Stimulated activated CD4-positive, alpha-beta T cell treated with anti-CD3 and anti-CD28 coated beads, TNF-alpha, amount 100 ng/mL, for 4 hours (primary cell): ENCODE results near the gene SAMM50.

Experiments used
- DNase-seq, 3 experiments: peaks; one replicate each; pipeline ENCODE4 v3.0.0-alpha.2; 2020; ENCODE audit warnings: low read depth in 3 of 3

SAMM50 gene

DNA sequence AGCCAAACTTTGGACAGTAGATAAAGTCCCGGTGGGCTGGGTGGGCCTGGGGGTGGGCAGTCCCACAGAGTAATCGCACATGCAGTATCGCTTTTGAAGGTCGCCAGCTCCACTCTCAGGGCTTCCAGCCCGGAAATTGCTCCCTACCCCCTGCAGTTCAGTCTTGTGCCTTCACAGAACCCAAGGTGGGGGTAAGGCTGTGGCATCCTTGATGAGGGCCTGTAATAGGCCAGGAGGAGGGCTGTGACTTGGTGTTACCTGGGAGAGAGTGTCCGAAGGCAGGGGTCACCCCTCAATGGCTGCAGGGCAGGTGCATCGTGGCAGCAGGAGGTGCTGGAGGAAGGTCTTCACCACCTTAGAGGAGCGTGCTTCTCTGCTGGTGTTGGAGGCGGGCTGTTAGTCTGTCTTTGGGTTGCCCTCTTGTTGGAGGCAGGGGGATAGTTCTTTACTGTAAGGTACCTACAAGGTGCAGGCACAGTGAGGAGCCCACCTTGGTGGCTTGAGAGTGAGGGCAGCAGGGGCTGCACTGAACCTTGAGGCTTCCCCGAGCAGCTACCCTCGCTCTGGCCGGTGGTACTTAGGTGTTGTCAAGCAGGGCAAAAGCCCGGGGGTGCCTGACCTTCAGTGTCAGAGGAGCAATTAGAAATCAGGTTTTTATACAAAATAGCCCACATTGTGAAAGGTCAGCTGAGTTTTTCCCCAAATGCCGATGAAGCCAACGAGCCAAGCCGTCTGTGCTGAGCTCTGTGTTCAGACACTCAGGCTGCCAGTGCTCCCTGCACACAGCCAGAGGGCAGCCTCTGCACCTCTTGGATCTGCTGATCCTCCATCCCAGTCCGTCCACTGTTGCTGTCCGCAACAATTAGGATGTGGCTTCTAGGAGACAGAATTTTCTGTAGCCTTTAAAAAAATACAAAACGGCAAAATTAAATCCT, 21.9 kb downstream of the SAMM50 start:
- no peak for DNase-seq

DNA sequence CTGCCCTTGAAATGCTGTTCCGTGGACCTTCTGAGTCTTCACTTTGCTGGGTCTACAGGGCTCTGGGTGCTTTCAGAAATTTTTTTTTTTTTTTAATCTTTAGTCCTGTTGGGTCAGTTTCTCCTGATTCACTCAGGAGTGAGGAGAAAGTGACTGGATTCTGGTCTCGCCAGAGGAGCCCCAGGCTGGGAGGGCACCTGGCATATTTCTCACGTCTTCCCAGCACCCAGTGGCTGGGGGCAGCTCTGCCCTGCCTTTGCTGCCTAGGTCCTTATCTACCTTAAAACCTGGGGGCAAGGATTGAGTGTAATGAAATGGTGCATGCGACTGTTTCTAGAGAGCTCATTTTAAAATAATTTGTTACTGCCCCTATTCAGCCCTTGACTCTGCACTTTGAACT, 23.3 kb downstream of the SAMM50 start:
- DNase-seq = no peak

DNA sequence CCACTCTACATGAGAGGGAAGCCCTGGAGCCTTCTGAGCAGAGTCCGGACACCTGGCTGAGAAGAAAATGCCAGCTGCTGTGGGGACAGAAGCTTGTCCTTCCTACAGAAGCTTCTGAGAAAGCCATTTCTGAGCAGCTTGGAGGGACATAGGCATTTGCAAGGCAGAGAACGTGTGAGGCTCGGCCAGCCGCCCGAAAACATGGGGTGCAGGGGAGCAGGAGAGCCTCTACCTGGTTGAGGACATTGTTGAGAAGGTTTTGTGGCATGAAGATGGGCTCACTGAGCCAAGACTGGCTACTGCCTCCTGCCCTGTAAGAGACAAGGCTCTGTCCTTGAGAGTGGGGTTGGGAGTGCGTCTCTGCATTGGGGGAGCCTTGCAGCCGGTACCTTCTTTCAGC, 25.3 kb downstream of the SAMM50 start:
- no peak for DNase-seq

DNA sequence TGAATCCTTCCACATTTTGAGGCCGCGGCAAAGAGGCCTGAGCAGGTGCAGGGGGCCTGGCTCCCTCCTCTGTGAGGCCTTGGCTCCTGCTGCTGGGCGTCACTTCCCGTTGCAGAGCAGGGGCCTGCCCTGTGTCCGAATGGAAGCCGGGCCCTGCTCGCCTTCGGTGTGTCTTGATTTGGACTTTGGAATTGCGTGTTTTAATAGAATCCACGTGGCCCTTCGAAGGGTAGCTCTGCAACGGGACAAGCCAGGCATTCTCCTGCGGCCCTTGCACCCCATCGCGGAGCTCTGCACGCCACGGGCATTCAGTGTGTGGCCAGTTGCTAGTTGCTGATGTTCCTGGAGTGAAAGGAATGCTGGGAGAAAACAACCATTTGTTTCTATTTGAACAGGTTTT, 25.8 kb downstream of the SAMM50 start:
- DNase-seq = no peak

DNA sequence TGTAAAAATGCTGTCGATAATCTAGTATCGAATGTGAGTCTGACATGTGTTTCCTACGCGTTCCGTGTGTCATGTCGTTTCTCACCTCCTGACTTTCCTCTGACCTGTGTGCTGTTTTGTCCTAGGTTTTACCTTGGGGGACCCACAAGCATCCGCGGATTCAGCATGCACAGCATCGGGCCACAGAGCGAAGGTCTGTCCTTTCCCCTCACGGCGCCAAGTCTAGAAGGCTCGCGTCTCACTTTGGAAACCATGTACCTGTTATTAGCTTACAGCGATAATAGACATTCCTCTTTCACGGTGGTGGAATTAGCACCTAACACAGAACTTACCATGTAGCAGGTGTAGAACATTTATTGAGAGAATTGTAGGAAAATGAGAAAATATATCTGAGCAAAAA, 28.6 kb downstream of the SAMM50 start:
- no peak for DNase-seq

DNA sequence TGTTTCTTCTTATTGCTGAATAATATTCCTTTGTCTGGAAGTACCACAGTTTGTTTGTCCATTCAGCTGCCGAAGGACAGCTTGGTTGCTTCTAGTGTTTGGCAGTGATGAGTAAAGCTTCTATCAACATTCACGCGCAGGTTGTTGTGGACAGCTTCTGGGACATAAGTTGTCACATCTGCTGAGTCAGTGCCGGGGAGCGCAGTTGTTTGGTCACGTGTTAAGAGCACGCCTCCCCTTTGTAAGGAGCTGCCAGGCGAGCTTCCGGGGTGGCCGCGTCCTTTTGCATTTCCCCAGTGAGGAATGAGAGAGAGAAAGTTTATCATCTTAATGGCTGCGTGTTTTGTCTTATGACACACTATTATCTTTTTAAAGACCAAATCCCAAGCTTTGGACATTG, 30.3 kb downstream of the SAMM50 start:
- DNase-seq = no peak

DNA sequence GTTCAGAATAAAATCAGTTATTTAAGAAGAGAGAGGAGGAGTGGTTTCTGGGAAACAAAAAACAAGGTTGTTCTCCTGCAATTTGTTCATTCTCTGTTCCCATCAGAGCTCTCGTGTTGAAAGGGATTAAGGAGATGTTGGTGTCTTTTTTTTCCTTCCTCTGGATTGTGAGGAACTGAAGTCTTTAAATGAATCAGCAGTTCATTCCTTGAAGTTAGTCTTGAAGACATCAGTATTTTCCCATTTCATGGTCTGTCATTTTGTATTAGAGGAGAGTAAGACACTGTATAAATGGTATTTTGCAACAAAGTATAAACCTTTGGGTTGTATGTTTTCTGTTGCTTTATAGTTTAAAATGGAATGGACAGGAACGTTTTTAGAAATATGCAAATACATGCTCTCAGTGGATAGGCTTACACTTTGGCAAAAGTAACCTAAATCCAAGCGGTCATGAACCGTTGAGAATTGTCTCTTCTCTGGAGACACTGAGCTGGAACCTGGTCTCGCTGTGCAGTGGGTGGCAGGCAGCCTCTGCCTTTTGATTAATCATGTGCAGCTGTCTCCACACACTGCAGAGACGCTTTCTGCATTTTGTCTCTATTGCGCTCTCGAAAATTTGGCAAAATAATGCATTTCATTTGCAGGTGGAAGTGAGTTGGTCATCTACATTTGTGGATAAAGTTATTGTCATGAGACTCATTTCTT, 33.0 kb downstream of the SAMM50 start:
- DNase-seq = no peak

DNA sequence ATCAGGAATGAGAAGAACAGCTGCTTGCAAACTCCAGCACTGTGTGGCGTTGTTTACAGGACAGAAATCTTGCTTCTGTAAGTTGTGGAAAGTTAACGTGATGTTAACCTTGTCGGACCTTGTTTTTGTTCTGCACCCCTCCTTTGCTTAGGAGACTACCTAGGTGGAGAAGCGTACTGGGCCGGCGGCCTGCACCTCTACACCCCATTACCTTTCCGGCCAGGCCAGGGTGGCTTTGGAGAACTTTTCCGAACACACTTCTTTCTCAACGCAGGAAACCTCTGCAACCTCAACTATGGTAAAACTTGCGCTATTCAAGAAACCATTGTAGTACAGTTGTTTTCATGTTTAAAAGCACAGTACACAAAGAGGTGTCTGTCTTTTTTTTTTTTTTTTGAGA, 33.7 kb downstream of the SAMM50 start:
- DNase-seq = no peak

DNA sequence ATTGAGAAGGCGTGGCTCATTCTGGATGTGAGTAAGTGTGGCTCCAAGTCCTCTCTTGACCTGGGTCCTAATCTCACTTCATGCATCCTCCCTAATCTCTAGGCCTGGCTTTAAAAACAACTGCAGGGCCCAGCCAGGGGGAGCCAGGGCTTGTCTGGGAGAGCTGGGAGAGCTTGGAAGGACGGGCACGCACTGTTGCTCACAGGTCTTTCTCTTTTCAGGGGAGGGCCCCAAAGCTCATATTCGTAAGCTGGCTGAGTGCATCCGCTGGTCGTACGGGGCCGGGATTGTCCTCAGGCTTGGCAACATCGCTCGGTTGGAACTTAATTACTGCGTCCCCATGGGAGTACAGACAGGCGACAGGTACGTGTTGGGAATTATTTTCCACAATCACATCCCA, 34.8 kb downstream of the SAMM50 start:
- no peak for DNase-seq

DNA sequence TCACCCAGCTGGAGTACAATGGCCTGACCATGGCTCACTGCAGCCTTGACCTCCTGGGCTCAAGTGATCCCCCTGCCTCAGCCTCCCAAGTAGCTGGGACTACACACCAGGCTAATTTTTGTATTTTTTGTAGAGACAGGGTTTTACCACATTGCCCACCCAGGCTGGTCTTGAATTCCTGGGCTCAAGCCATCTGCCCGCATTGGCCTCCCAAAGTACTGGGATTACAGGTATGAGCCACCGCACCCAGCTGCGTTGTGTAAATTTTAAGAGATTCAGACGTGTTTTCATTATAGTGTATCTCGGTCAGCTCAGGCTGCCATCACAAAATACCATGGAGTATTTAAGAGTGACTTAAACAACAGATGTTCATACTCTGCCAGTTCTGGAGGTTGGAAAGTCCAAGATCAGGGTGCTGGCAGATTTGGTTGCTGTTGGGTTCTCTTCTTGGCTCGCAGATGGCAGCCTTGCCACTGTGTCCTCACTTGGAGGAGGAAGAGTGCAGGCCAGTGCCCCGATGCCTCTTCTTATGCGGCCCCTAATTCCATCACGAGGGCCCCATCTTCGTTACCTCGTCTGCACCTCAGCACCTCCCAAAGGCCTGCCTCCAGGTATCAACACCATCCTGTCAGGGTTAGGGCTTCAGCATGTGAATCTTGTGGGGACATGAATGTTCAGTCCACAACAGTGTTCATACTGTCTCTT, 36.2 kb downstream of the SAMM50 start:
- DNase-seq = no peak

DNA sequence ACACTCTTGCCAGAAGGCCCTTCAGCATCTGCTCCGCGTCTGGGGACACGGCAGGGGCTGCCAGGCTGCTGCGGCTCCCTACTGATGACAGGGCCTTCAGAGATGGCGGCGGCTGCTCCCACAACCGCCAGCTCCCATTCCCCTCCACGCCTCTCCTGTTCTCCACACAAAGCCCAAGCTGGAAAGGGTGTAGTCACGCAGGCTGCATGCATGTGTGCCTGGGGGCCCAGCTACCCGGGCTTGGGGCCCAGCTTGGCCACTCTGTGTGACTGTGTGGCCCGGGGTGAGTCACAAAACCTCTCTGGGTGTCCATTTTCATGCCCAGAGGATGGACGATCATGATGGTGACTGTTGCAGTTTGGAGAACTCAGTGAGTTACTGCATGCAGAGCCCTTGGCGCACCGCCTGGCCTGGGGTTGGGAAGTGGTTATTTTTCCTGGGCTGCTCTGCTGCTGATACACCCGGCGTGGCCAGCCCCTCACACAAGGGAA, 37.1 kb downstream of the SAMM50 start:
- no peak for DNase-seq

DNA sequence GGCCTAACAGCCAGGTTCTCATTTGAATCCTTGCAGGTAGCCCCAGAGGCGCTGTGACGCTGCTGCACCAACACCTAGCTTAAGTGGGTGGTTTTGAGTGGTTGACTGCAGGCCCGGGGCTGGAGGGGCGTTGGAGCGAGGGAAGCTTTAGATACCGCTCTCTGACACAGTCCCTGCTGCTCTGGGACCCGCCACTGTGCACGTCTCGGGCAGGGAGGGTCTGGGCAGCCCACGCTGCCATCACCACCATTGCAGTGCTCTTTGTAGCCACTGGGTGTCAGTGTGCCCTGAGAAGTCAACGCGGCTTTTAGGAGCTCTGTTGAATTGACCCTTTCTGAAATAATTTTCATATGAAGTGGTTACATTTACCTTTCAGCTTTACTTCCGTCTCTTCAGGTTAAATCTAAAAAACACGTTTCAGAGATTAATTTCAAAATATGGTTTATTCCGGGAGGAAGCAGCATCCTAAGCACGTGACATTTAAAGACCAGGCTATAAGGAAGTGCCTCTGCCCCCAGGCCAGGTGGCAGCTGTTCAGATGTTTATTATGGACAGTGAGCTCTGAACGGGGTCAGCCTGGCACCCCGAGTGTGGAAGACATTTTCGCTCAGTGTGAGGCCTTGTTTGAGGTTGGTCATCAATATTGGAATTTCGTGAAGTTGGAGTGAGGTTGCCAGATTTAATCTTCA, 38.0 kb downstream of the SAMM50 start:
- DNase-seq = peak; percentile 23 to 29 (median 24)

DNA sequence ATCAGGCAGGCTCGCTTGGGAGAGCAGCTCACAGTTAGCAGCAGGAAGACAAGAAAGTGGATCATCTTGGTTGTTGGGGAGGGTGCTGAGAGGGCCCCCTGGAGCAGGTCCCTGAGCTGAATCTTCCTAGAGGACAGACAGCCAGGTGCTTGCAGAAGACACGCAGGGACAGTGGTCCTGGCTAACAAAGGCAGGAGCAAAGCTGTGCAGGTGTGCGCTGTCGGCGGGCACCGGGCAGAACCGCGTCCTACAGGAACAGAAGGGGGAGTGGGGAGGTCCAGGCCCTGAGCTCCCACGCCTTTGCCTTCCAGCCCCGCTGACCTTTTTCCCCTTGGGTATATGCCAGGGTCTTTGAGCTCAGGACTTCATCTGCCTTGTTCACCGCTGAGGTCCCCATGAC, 38.8 kb downstream of the SAMM50 start:
- no peak for DNase-seq

DNA sequence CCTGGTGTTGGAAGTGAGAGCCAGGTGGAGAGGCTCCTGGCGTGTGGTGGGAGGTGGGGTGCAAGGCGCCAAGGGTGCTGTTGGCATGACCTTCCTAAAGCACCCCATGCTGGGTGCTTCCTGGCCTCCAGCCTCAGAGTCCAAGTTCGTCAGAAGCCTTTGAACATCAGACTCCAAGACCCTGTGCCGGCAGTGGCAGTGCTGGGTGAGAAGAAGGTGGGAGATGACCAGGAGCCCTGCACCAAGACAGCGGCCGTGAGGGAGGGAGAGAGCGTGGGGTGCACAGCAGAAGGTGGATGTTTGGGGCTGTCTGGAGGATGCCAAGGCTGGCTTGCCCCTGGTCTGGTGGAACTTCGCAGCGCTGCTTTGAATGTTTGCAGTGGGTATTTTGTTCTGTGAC, 39.2 kb downstream of the SAMM50 start:
- DNase-seq = no peak

DNA sequence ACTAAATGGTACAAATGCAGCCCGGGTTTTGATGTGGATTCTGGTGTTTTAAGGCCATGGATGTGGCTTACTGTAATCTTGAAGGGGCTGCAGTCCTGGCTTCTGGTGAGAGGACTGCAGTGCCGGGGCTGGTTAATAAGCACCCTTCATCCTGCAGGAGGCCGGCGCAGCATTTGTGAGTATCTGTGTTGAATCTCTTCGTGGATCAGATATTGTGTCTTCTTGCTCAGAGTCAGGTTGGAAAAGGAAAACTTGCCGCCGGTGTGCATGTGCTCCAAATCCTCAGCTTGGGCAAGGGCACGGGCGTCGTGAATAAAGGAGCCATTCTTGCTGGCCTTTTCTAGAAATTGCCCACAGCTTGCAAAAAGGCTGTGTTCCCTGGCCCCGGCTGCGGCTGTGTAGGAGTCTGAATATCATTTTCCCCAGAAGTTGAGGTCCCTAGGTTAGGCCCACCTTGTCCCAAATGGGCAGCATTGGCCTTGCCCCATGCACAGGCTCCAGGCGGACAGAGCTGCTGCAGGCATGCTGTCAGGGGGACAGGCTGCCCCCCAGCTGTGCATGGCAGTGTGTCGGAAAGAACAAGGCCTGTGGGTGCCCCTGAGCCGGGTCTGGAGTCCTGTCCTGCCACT, 39.9 kb downstream of the SAMM50 start:
- DNase-seq = no peak

DNA sequence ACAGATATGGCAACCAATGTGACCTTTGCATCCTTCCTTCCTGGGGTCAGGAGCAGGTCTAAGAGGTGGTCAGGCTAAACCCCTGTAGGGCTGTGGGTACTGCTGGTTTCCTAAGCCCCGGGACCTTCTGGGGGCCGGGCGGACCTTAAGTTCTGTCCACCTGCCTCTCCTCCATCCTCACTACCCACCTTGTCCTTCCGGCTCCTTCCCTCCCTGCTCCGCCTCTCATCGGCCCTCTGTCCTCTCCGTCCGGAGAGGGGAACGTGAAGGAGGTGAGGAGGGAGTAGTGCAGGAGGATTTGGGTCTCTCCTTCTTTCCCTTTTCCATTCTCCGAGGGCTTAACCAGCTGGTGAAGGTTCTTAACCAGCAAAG, 40.5 kb downstream of the SAMM50 start:
- no peak for DNase-seq

DNA sequence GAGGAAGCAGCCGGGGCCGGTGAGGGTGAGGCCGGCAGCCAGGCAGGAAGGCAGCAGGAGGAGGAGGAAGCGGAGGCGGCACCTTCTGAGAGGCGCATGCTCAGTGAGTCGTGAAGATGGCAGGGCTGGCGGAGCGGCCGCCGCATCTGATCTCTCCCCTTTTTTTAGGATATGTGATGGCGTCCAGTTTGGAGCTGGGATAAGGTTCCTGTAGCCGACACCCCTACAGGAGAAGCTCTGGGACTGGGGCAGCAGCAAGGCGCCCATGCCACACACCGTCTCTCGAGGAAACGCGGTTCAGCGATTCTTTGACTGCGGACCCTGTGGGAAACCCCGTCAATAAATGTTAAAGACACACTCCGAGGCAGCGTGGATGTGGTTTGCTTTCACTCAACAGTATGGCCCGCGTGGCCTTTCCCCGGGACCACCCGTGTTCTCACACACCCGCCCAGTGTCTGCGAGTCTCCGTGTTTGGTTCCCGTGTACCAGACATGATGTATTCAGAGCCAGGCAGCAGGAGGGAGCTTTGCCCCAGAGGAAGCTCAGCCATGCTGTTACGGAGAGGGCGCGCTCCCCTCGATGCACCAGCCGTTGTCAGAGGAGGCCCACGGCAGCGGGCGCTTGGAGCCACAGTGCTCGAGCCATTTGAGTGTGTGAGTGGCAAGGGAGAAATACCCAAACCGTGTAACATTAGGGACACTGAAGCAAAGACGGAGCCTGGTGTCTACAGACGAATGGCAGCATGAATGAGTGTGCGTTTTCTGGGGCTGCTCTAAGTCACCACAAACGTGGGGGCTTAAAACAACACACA, 41.1 kb downstream of the SAMM50 start:
- DNase-seq = peak; percentile 44 to 58 (median 57)

DNA sequence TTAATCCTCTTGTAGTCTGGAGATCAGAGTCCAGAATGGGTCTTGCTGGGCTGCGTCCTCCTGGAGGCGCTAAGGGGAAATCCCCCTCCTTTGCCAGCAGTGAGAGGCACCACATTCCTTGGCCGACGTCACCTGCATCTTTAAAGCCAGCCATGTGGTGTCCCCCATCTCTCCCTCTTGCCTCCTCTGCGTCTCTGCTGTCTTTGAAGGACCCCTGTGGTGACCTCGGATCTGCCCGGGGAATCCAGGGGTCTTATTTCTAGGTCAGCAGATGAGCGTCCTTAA, 41.7 kb downstream of the SAMM50 start:
- DNase-seq = no peak

DNA sequence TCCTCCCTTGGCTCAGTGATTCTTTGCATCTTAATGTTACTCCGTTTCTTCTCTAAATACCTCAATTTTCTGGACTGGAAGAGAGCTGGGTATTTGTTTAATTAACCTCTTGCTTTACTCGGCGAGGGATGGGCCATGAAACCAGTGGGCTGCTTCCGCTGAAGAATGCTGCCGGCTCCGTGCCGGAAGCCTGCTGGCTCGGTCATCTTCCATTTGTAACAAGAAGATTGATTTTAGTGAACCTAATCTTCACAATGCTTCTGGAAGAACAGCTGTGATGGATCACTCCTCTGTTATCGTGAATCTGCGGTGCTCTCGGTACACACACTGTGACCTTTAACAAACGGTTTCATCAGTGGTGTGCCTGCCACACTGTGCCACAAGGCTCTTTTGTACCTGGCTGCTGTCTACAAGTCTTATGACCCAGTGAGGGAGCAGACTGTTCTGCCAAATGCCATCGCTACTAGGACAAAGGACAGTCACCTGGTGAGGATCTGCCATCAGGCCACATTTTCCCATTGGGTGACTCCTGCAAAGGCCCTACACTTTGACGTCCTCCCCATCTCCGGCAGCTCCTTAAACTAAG, 43.5 kb downstream of the SAMM50 start:
- no peak for DNase-seq

DNA sequence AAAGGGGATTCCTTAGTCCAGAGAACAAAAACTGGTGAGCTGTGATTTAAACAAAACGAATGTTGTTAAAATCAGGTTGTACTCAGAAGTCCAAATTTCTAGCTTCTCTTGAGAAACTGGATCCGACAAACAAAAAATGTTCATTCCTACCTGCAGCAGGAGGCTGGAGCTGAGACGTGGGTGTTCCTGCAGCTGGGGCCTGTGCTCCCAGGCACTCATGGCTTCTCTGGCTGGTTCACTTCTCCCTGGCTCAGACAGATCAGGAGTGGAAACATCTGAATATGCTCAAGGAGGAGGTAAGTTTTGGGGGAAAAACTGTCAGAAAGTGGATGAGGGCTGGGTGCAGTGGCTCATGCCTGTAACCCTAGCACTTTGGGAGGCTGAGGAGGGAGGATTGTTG, 44.1 kb downstream of the SAMM50 start:
- no peak for DNase-seq
